Measurements from ENCODE around the gene PLEKHD1.

GRCh38 chr14:69485701-69486100, 1.2 kb downstream of the PLEKHD1 start:
- TF ChIP-seq CTCF (conservative IDR thresholded peaks at IDR 0.05) = no peak
- TF ChIP-seq EZH2 (IDR thresholded peaks at IDR 0.05; ENCODE audit: low read depth) = no peak

Data from PC-9 (cell line).